ENCODE data around the gene ARID3A. TPM values are rescaled to one million over a fixed set of nuclear protein-coding genes. Genes with fewer than 3 reads are reported as not detected.

Gene ARID3A
- total and polyA plus RNA-seq, 2 of the 8 experiments (the other 6 are each of a cell fraction or from before 2014, with no cell fraction given) = 40.5 to 77.4 TPM

DNA sequence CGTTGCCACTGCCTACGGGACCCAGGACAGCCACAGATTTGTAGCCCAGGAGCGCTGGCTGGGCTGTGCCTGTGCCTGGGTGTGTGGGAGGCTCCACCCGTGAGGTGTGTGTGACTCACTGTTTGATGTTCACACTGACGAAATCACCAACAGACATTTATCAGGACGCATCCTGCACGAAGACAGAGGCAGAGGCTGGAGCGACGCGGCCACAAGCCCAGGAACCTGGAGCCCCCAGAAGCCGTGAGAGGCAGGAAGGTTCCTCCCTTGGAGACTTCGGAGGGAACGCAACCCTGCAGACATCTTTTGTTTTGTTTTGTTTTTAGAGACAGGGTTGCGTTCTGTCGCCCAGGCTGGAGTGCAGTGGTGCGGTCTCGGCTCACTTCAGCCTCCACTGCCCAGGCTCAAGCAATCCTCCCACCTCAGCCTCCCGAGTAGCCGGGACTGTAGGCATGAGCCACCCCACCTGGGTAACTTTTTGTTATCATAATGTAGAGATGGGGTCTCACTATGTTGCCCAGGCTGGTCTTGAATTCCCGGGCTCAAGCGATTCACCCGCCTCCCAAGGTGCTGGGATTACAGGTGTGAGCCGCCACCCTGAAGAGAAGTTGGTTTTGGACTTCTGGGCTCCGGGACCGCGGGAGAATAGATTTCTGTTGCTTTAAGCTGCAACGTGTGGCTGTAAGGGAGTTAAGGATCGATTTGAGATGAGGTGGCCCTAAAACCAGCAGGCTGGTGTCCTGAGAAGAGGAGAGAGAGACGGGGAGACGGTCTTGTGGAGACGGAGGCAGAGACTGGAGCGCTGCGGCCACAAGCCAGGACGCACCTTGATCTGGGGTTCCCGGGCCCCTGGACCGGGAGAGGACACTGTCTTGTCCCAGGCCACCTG, 33.4 kb downstream of the ARID3A start:
- H3K4ac ChIP-seq (replicated peaks; ENCODE audit: insufficient read length, low read depth, low read length) = no peak overlapping the region
- peak overlapping the region; percentile 19; the same call in 1 of the 2 replicates for H2BK15ac ChIP-seq (ENCODE audit: low read length)
- no peak for FAIRE-seq
- H3K4me3 ChIP-seq (ENCODE audit: extremely low read depth in 1 of 4, insufficient read depth in 2 of 4, low read depth in 3 of 4, low read length in 4 of 4) = no peak overlapping the region
- H3K23me2 ChIP-seq (ENCODE audit: low read depth, low read length) = no peaks in the 10 kb centered on the region
- peaks cover 0 to 18% of the 10 kb centered on the region in 2 experiments; a peak in 1 of 4 replicates for H3K79me2 ChIP-seq (ENCODE audit: control insufficient read depth in 1 of 2, insufficient read depth in 2 of 2, low read length in 2 of 2)
- H4K91ac ChIP-seq (replicated peaks; ENCODE audit: insufficient read length, low read length) = no peak overlapping the region
- H3K18ac ChIP-seq (ENCODE audit: extremely low read depth, low read length) = no peak overlapping the region
- WGBS, 2 experiments (ENCODE audit: extremely low coverage in 1 of 2, insufficient coverage in 1 of 2, insufficient read length in 1 of 2, insufficient replicate concordance in 2 of 2, low coverage in 1 of 2, low lambda C conversion rate in 2 of 2, missing lambda C conversion rate in 1 of 2) = 93% methylated on average over 36 of the region's 36 CpGs; no CpG with 5 or more reads in 1 of the 2 experiments
- ChIA-PET POLR2A (ENCODE audit: partially characterized antibody) (interaction anchor here (0.6 to 1.0 kb wide), 7 partner anchors 20 to 96 kb away, joined by 3 to 4 read pairs (median 3); no protein-coding TSS in a partner anchor), CTCF (ENCODE audit: partially characterized antibody) (interaction anchor here (0.6 to 2.7 kb wide), 13 partner anchors 8 to 1519 kb away, joined by 3 to 18 read pairs (median 5); partner anchors contain the start of gene WDR18)
- H2AFZ ChIP-seq (ENCODE audit: low read length) = no peak overlapping the region
- H3K9me3 ChIP-seq (ENCODE audit: insufficient read depth in 2 of 2, low read depth in 1 of 2, low read length in 1 of 2) = no peaks in the 10 kb centered on the region
- H2BK5ac ChIP-seq (ENCODE audit: low read depth, low read length) = no peak overlapping the region
- no peak overlapping the region; the same call in 1 of the 2 replicates for H2BK12ac ChIP-seq (ENCODE audit: low read depth, low read length)
- no peak overlapping the region for H3K56ac ChIP-seq (replicated peaks; ENCODE audit: insufficient read length, low read depth, low read length)
- H3K27me3 ChIP-seq (replicated peaks in 1 of 4; ENCODE audit: control insufficient read depth in 3 of 4, extremely low read depth in 1 of 4, insufficient read depth in 3 of 4, low read length in 3 of 4) = no peaks in the 10 kb centered on the region
- H4K8ac ChIP-seq (ENCODE audit: extremely low read depth, insufficient read depth, low read length) = no peak overlapping the region; the same call in 1 of the 2 replicates
- H2BK120ac ChIP-seq (replicated peaks; ENCODE audit: low read depth, low read length) = no peak overlapping the region
- peaks cover 5 to 35% (median 18%) of the 10 kb centered on the region in 4 experiments for H3K4me1 ChIP-seq (replicated peaks in 1 of 4; ENCODE audit: control insufficient read depth in 3 of 4, insufficient read depth in 4 of 4, low read length in 3 of 4)
- no peak overlapping the region for H3K9ac ChIP-seq (replicated peaks in 1 of 4; ENCODE audit: extremely low read depth in 1 of 4, low read depth in 3 of 4, low read length in 3 of 4)
- no peak overlapping the region for H4K5ac ChIP-seq (ENCODE audit: insufficient read length, low read depth, low read length)
- H3K4me2 ChIP-seq (ENCODE audit: insufficient read depth in 1 of 2, low read depth in 2 of 2, low read length in 2 of 2) = no peak overlapping the region
- H4K20me1 ChIP-seq (replicated peaks in 1 of 2; ENCODE audit: control insufficient read depth in 1 of 2, insufficient read depth in 2 of 2, low read length in 2 of 2) = peaks cover 0 to 3% of the 10 kb centered on the region in 2 experiments
- no peak overlapping the region for H2BK20ac ChIP-seq (ENCODE audit: low read length)
- peaks cover 0 to 5% (median under 1%) of the 10 kb centered on the region in 4 experiments; a peak in 6 of 8 replicates for H3K36me3 ChIP-seq (ENCODE audit: control insufficient read depth in 2 of 4, insufficient read depth in 4 of 4, low read length in 3 of 4)
- peaks cover 4% of the 10 kb centered on the region; the same call in 1 of the 2 replicates for H3K79me1 ChIP-seq (ENCODE audit: low read depth, low read length)
- H3K14ac ChIP-seq (ENCODE audit: insufficient read length) = no peak overlapping the region
- no peak overlapping the region for H2AK5ac ChIP-seq (ENCODE audit: low read depth, low read length)
- no peak overlapping the region for H3K23ac ChIP-seq (ENCODE audit: insufficient read length)
- DNase-seq (ENCODE audit: low read depth in 1 of 2, low spot score in 2 of 2) = no peak
- H3K27ac ChIP-seq (ENCODE audit: low read depth, low read length) = peak overlapping the region; percentile 36; the same call in 1 of the 2 replicates
